KOPT-K1 (cell line): ENCODE measurements around the gene MTFR1L.

Experiments used
- H3K27ac ChIP-seq: fragments of 200-600 bp; sonication (generic); 2 replicates; pipeline ENCODE4 v1.5.1; 2016; ENCODE audit warnings: antibody characterized with exemption, mild to moderate bottlenecking, low read depth, low read length; ENCODE audit not compliant: poor library complexity, severe bottlenecking
- H3K36me3 ChIP-seq: fragments of 200-600 bp; sonication (generic); 2 replicates; pipeline ENCODE4 v1.5.1; 2017; ENCODE audit warnings: antibody characterized with exemption, mild to moderate bottlenecking, low read length, moderate library complexity; ENCODE audit not compliant: insufficient read depth
- H3K9me3 ChIP-seq: fragments of 200-600 bp; sonication (generic); 2 replicates; pipeline ENCODE4 v1.5.1; 2017; ENCODE audit warnings: antibody characterized with exemption, low read length, mild to moderate bottlenecking; ENCODE audit not compliant: insufficient read depth, poor library complexity, severe bottlenecking

MTFR1L gene

GRCh38 chr1:25848531-25848930, 28.8 kb downstream of the MTFR1L start:
- Histone ChIP-seq H3K9me3 (no peaks in the 10 kb centered on the region), H3K36me3 (0 out of 2 replicates have a peak, but pooled peaks cover 3% of the 10 kb centered on the region), H3K27ac (no peak overlapping the region)

- Histone ChIP-seq H3K27ac (no peak overlapping the region), H3K36me3 (0 out of 2 replicates have a peak, but pooled peaks cover 6% of the 10 kb centered on the region), H3K9me3 (no peaks in the 10 kb centered on the region)
Measured at GRCh38 chr1:25854554-25854953, 34.8 kb downstream of the MTFR1L start.

GRCh38 chr1:25856856-25857255, 37.1 kb downstream of the MTFR1L start:
- H3K36me3 ChIP-seq = 0 out of 2 replicates have a peak, but pooled peaks cover 6% of the 10 kb centered on the region
- H3K9me3 ChIP-seq = no peaks in the 10 kb centered on the region
- no peak overlapping the region for H3K27ac ChIP-seq

- Histone ChIP-seq H3K36me3 (0 out of 2 replicates have a peak, but pooled peaks cover 3% of the 10 kb centered on the region), H3K27ac (peak overlapping the region; percentile 62), H3K9me3 (no peaks in the 10 kb centered on the region)
Measured at GRCh38 chr1:25858494-25858893, 38.7 kb downstream of the MTFR1L start.

- no peaks in the 10 kb centered on the region for H3K9me3 ChIP-seq
- no peaks in the 10 kb centered on the region for H3K36me3 ChIP-seq
- peak within 1 kb of the TSS; percentile 62 for H3K27ac ChIP-seq
Measured at GRCh38 chr1:25858906-25859789, 39.4 kb downstream of the MTFR1L start, which contains the start of gene AUNIP. TSS of gene AUNIP (minus strand) at chr1:25859457. CDS start at chr1:25859357, 100 bp downstream.

- Histone ChIP-seq H3K9me3 (no peaks in the 10 kb centered on the region), H3K36me3 (no peaks in the 10 kb centered on the region), H3K27ac (no peak overlapping the region)
Measured at GRCh38 chr1:25861316-25862286, 41.8 kb downstream of the MTFR1L start.

GRCh38 chr1:25862785-25863485, 43.2 kb downstream of the MTFR1L start:
- no peaks in the 10 kb centered on the region for H3K36me3 ChIP-seq
- no peak overlapping the region for H3K27ac ChIP-seq
- no peaks in the 10 kb centered on the region for H3K9me3 ChIP-seq

- no peaks in the 10 kb centered on the region for H3K36me3 ChIP-seq
- H3K27ac ChIP-seq = no peak overlapping the region
- no peaks in the 10 kb centered on the region for H3K9me3 ChIP-seq
Measured at GRCh38 chr1:25863486-25864262, 43.9 kb downstream of the MTFR1L start.

GRCh38 chr1:25864434-25864833, 44.7 kb downstream of the MTFR1L start:
- Histone ChIP-seq H3K27ac (no peak overlapping the region), H3K36me3 (no peaks in the 10 kb centered on the region)

GRCh38 chr1:25866288-25866687, 46.5 kb downstream of the MTFR1L start:
- no peak overlapping the region for H3K27ac ChIP-seq
- H3K9me3 ChIP-seq = no peaks in the 10 kb centered on the region
- H3K36me3 ChIP-seq = no peaks in the 10 kb centered on the region

More at GRCh38 chr1:25864434-25864833, 44.7 kb downstream of the MTFR1L start:
- no peaks in the 10 kb centered on the region for H3K9me3 ChIP-seq

- Histone ChIP-seq H3K9me3 (no peaks in the 10 kb centered on the region), H3K27ac (no peak overlapping the region), H3K36me3 (no peaks in the 10 kb centered on the region)
Measured at GRCh38 chr1:25867210-25867991, 47.6 kb downstream of the MTFR1L start.

- H3K27ac ChIP-seq = no peak overlapping the region
- H3K36me3 ChIP-seq = no peaks in the 10 kb centered on the region
- H3K9me3 ChIP-seq = no peaks in the 10 kb centered on the region
Measured at GRCh38 chr1:25869909-25870606, 50.3 kb downstream of the MTFR1L start.

GRCh38 chr1:25870614-25871013, 50.9 kb downstream of the MTFR1L start:
- Histone ChIP-seq H3K27ac (no peak overlapping the region), H3K36me3 (no peaks in the 10 kb centered on the region), H3K9me3 (no peaks in the 10 kb centered on the region)
